HG03095 (cell line): ENCODE results near the gene UBE2K.
"Not testable (repeated sequence)": the region's sequence is repeated elsewhere in the genome, so short reads cannot be mapped to it uniquely, and the experiment has no call there.

ENCODE experiments used
- ATAC-seq: cut with Tn5 transposase; IDR thresholded peaks from one replicate; pipeline ENCODE4 v1.9.1; 2021; ENCODE audit warnings: moderate library complexity; ENCODE audit not compliant: unreplicated experiment

The UBE2K gene

GRCh38 chr4:39792529-39792928 lies 94.6 kb downstream of the UBE2K start:
- no peak for ATAC-seq

GRCh38 chr4:39792976-39793375 lies 95.0 kb downstream of the UBE2K start:
- ATAC-seq = not testable (repeated sequence)

GRCh38 chr4:39802005-39802404 lies 104.1 kb downstream of the UBE2K start:
- no peak for ATAC-seq

DNA sequence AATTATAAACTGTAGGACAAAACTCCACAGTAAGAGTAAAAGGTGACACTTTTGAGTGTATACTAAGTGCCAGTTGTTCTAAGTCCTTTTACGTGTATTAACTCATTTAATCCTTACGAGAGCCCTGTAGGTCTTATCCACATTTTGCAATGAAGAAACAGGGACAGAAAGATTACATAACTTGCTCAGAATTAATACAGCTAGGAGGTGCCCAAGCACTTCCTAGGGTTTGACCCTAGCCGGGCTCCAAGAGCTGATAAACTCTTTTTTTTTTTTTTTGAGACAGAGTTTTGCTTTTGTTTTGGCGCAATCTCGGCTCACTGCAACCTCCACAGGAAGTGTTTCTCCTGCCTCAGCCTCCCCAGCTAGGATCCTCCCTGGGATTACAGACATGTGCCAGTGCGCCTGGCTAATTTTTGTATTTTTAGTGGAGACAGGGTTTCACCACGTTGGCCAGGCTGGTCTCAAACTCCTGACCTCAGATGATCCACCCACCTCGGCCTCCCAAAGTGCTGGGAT lies 110.4 kb downstream of the UBE2K start:
- ATAC-seq = no peak

- ATAC-seq = no peak
Measured at GRCh38 chr4:39812500-39812899, 114.6 kb downstream of the UBE2K start.

DNA sequence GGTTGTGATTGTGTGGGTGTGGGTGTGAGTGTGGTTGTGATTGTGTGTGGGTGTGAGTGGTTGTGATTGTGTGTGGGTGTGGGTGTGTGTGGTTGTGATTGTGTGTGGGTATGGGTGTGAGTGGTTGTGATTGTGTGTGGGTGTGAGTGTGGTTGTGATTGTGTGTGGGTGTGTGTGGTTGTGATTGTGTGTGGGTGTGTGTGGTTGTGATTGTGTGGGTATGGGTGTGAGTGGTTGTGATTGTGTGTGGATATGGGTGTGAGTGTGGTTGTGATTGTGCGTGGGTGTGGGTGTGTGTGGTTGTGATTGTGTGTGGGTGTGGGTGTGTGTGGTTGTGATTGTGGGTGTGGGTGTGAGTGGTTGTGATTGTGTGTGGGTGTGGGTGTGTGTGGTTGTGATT lies 115.1 kb downstream of the UBE2K start:
- not testable (repeated sequence) for ATAC-seq

GRCh38 chr4:39813761-39814160 lies 115.8 kb downstream of the UBE2K start:
- not testable (repeated sequence) for ATAC-seq

- no peak for ATAC-seq
Measured at GRCh38 chr4:39814403-39815185, 116.7 kb downstream of the UBE2K start.

DNA sequence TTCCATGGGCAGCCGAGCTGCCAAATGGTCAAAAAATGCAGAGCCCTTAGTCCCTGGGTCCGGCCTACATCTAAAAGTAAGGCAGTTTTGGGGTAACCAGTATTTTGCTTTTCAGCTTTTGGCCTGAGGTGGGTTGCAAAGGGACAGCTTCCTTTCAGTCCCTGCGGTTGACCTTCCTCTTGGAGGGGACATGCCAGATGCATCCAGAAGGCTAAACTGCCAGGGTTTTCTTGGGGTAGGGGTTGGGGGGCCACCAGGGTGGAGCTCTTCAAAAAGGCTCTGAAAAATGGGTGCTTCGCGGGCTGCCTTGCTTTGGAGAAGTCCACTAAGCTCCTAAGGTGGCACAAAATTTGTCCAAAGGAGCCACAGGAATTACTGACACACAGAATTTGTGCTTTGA lies 120.7 kb downstream of the UBE2K start:
- ATAC-seq = no peak

DNA sequence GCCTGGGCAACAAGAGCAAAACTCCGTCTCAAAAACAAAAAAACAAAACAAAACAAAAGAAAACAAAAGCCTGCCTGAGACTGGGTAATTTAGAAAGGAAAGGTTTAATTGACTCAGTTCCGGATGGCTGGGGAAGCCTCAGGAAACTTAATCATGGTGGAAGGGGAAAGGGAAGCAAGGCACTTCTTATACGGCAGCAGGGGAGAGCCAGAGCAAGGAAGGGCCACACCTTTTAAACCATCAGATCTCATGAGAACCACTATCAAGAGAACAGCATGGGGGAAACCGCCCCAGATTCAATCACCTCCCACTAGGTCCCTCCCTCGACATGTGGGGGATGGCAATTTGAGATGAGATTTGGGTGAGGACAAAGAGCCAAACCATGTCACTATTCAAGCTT lies 122.2 kb downstream of the UBE2K start:
- ATAC-seq = no peak

GRCh38 chr4:39821951-39822350 lies 124.0 kb downstream of the UBE2K start:
- no peak for ATAC-seq

GRCh38 chr4:39822662-39823061 lies 124.7 kb downstream of the UBE2K start:
- ATAC-seq = no peak

GRCh38 chr4:39823191-39823590 lies 125.3 kb downstream of the UBE2K start:
- ATAC-seq = no peak

GRCh38 chr4:39825090-39825489 lies 127.2 kb downstream of the UBE2K start:
- no peak for ATAC-seq

DNA sequence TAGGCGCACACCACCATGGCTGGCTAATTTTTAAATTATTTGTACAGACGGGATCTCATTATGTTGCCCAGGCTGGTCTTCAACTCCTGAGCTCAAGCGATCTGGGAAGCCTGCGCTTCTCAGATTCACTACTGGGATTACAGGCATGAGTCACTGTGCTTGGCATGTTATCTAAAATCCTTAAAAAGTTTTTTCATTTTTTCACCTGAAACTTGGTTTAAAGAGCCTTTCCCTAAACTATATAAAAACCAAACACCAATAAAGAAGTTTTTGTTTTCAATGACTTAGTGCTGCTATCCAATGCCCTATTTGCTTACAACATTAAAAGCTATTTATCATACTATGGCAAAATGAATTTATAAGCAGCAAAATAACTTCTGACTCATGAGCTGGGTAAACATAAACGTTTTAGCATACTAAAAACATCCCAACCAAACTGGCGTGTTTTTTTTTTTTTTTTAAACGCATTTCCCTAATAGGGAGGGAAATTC lies 127.8 kb downstream of the UBE2K start:
- no peak for ATAC-seq
